Uterus (tissue), 2 donors: ENCODE data around the gene DRAP1.

ENCODE experiments used
- CTCF ChIP-seq, 4 experiments: fragments of 200-600 bp in 2 of 4; fragments of 450-650 bp in 2 of 4; sonication (generic) in 2 of 4; IDR thresholded peaks; one replicate each; pipeline ENCODE4 v1.5.1; 2016 to 2019; ENCODE audit warnings: antibody characterized with exemption in 4 of 4, mild to moderate bottlenecking in 2 of 4, moderate library complexity in 1 of 4
- POLR2A ChIP-seq, 2 donors: fragments of 450-650 bp; IDR thresholded peaks; one replicate each; pipeline ENCODE4 v1.6.1; 2016; ENCODE audit warnings: antibody characterized with exemption in 2 of 2, mild to moderate bottlenecking in 1 of 2, moderate library complexity in 1 of 2

GRCh38 chr11:65919573-65920371 lies 546 bp downstream of the DRAP1 start:
- no peak for TF ChIP-seq POLR2A (IDR thresholded peaks at IDR 0.05)
- no peak for TF ChIP-seq CTCF (IDR thresholded peaks at IDR 0.05)
